ENCODE data around the gene PEPD.

GRCh38 chr19:33387351-33388230, 134.0 kb downstream of the PEPD start:
- TF ChIP-seq CTCF (IDR thresholded peaks at IDR 0.05) = no peak
- no peak for TF ChIP-seq ZFX (IDR thresholded peaks at IDR 0.05; ENCODE audit: borderline replicate concordance)
